Osteoblast (primary cell): ENCODE data around the gene MFSD2A. TPM values are rescaled to one million over a fixed set of nuclear protein-coding genes. Genes with fewer than 3 reads are reported as not detected.

Experiments
- DNase-seq: peaks from one replicate; pipeline ENCODE4 v3.0.0; 2011; ENCODE audit warnings: low spot score, mixed read lengths; ENCODE audit not compliant: insufficient read length; ENCODE audit errors: missing footprints
- H2AFZ ChIP-seq: 2 replicates; pipeline ENCODE4 v1.6.0; 2011; ENCODE audit warnings: mild to moderate bottlenecking, low read length
- H3K27ac ChIP-seq: 2 replicates; pipeline ENCODE4 v1.5.1; 2011; ENCODE audit warnings: mild to moderate bottlenecking, low read depth, low read length, moderate library complexity
- H3K27me3 ChIP-seq: 2 replicates; pipeline ENCODE4 v1.6.0; 2012; ENCODE audit warnings: mild to moderate bottlenecking, control low read depth, inconsistent platforms, low read length, moderate library complexity; ENCODE audit not compliant: insufficient read depth
- H3K36me3 ChIP-seq: 2 replicates; pipeline ENCODE4 v1.5.1; 2011; ENCODE audit warnings: mild to moderate bottlenecking, low read length, control low read depth, moderate library complexity; ENCODE audit not compliant: insufficient read depth
- H3K4me1 ChIP-seq: 2 replicates; pipeline ENCODE4 v1.5.1; 2011; ENCODE audit warnings: mild to moderate bottlenecking, low read length, control low read depth, moderate library complexity; ENCODE audit not compliant: insufficient read depth
- H3K4me2 ChIP-seq: 2 replicates; pipeline ENCODE4 v1.6.0; 2011; ENCODE audit warnings: mild to moderate bottlenecking, low read length; ENCODE audit not compliant: insufficient read depth
- H3K4me3 ChIP-seq: fragments of 200-600 bp; sonication (generic); 3 replicates; pipeline ENCODE4 v1.5.1; 2012; ENCODE audit warnings: mild to moderate bottlenecking, low read length, inconsistent platforms; ENCODE audit not compliant: insufficient read depth
- H3K79me2 ChIP-seq: 2 replicates; pipeline ENCODE4 v1.6.0; 2012; ENCODE audit warnings: mild to moderate bottlenecking, low read length, control low read depth, inconsistent platforms; ENCODE audit not compliant: insufficient read depth
- H3K9me3 ChIP-seq: 2 replicates; pipeline ENCODE4 v1.5.1; 2011; ENCODE audit warnings: low read depth, low read length, control low read depth
- H4K20me1 ChIP-seq: 2 replicates; pipeline ENCODE4 v1.6.0; 2012; ENCODE audit warnings: mild to moderate bottlenecking, low read length, control low read depth; ENCODE audit not compliant: insufficient read depth
- CTCF ChIP-seq: IDR thresholded peaks from 2 replicates; pipeline ENCODE4 v1.5.1; 2011; ENCODE audit warnings: mild to moderate bottlenecking, low read depth, low read length, moderate library complexity; ENCODE audit errors: extremely low read depth
- total RNA-seq: library from RNA; depleted of rRNA; stranded (reverse); fragments of >200 nt; gene quantifications from 2 replicates; pipeline ENCODE4 v1.2.3, GENCODE V29; 2012

MFSD2A gene
- total RNA-seq, 1 donor, result 3.6 TPM

GRCh38 chr1:39944410-39945112 is 10.4 kb upstream of the MFSD2A start:
- no peak for TF ChIP-seq CTCF
- Histone ChIP-seq H3K36me3 (no peaks in the 10 kb centered on the region), H3K4me2 (no peak overlapping the region), H3K4me3 (no peak overlapping the region), H3K4me1 (no peaks in the 10 kb centered on the region), H2AFZ (no peak overlapping the region), H3K79me2 (no peaks in the 10 kb centered on the region), H4K20me1 (no peaks in the 10 kb centered on the region), H3K27me3 (peaks cover 3% of the 10 kb centered on the region), H3K27ac (no peak overlapping the region), H3K9me3 (no peaks in the 10 kb centered on the region)
- DNase-seq, result no peak

DNA sequence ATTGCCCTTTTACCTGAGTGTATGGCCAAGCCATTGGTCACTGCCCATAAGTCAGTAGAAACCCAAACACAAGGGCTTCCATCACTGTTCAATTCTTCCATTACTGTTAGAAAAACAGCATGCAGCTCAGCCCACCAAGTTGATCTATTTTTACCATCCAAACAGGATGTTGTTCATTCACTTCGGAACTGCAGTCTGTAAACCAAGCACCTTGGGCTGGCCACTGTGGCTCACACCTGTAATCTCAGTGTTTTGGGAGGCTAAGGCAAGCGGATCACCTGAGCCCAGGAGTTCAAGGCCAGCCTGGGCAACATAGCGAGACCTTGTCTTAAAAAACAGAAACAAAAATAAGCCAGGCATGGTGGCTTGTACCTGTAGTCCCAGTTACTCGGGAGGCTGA is 8.7 kb upstream of the MFSD2A start:
- H2AFZ ChIP-seq, result no peak overlapping the region
- no peak overlapping the region for H3K4me3 ChIP-seq

GRCh38 chr1:39947260-39947659 is 7.7 kb upstream of the MFSD2A start:
- no peak overlapping the region for H3K4me3 ChIP-seq
- peaks cover 4% of the 10 kb centered on the region for H3K4me1 ChIP-seq
- H3K4me2 ChIP-seq, result no peak overlapping the region
- no peaks in the 10 kb centered on the region for H3K36me3 ChIP-seq
- no peaks in the 10 kb centered on the region for H3K79me2 ChIP-seq
- H2AFZ ChIP-seq, result no peak overlapping the region
- H3K27me3 ChIP-seq, result peaks cover 3% of the 10 kb centered on the region
- H4K20me1 ChIP-seq, result no peaks in the 10 kb centered on the region
- no peak for TF ChIP-seq CTCF
- H3K27ac ChIP-seq, result no peak overlapping the region
- DNase-seq, result no peak
- no peaks in the 10 kb centered on the region for H3K9me3 ChIP-seq

More for the DNA sequence above, 8.7 kb upstream of the MFSD2A start:
- DNase-seq, result no peak
- Histone ChIP-seq H4K20me1 (no peaks in the 10 kb centered on the region), H3K36me3 (no peaks in the 10 kb centered on the region), H3K4me2 (no peak overlapping the region), H3K27ac (no peak overlapping the region), H3K27me3 (peaks cover 3% of the 10 kb centered on the region), H3K4me1 (no peaks in the 10 kb centered on the region), H3K9me3 (no peaks in the 10 kb centered on the region), H3K79me2 (no peaks in the 10 kb centered on the region)
- TF ChIP-seq CTCF, result no peak

DNA sequence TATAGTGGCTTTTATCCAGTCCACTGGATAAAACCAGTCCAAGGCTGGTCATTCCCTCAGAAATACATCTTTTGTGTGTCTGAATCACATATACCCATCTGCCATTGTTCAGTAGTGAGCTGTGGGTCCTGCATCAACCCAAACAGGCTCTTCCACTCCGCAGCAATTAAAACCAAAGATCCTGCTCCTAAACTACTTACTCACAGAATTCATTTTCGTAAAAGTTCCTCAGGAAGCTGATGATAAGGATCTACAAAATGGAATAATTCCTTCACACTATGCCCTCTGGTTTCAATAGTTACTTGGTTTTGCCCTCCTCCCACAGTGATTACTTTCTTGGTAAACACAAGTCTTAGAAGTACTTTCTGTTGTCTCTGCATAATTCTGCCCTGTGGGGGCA is 5.1 kb upstream of the MFSD2A start:
- peaks cover 3% of the 10 kb centered on the region for H3K27me3 ChIP-seq
- H2AFZ ChIP-seq, result no peak overlapping the region
- peaks cover 14% of the 10 kb centered on the region for H3K4me1 ChIP-seq
- no peak for DNase-seq
- H3K4me2 ChIP-seq, result no peak overlapping the region
- H3K36me3 ChIP-seq, result no peaks in the 10 kb centered on the region
- H3K9me3 ChIP-seq, result no peaks in the 10 kb centered on the region
- no peak overlapping the region for H3K4me3 ChIP-seq
- H4K20me1 ChIP-seq, result no peaks in the 10 kb centered on the region
- no peak overlapping the region for H3K27ac ChIP-seq
- H3K79me2 ChIP-seq, result no peaks in the 10 kb centered on the region
- no peak for TF ChIP-seq CTCF
